Middle frontal gyrus (tissue), 1 donor: ENCODE data around the gene TSPAN4.

Source experiments
- DNase-seq: peaks from one replicate; pipeline ENCODE4 v3.0.0-alpha.2; 2015; ENCODE audit warnings: low spot score; ENCODE audit errors: extremely low spot score

TSPAN4 gene

GRCh38 chr11:823441-824291, 19.0 kb upstream of the TSPAN4 start:
- no peak for DNase-seq

- peak; percentile 33 for DNase-seq
Observed at GRCh38 chr11:824292-824880, 18.3 kb upstream of the TSPAN4 start.

- no peak for DNase-seq
Observed at GRCh38 chr11:824942-825341, 17.7 kb upstream of the TSPAN4 start.

GRCh38 chr11:825366-826226, 17.1 kb upstream of the TSPAN4 start:
- no peak for DNase-seq

GRCh38 chr11:826227-826621, 16.4 kb upstream of the TSPAN4 start:
- DNase-seq = no peak

- DNase-seq = no peak
Observed at GRCh38 chr11:826836-827145, 15.9 kb upstream of the TSPAN4 start.

GRCh38 chr11:827146-827896, 15.3 kb upstream of the TSPAN4 start:
- DNase-seq = no peak

GRCh38 chr11:827897-828192, 14.8 kb upstream of the TSPAN4 start, which contains the start of gene CRACR2B:
CRACR2B (plus strand) TSS chr11:827919; CDS start chr11:828608, 689 bp downstream.
- DNase-seq = no peak

GRCh38 chr11:828506-829175, 14.0 kb upstream of the TSPAN4 start:
- DNase-seq = no peak

GRCh38 chr11:829176-829846, 13.3 kb upstream of the TSPAN4 start:
- DNase-seq = no peak

GRCh38 chr11:829847-830294, 12.8 kb upstream of the TSPAN4 start:
- no peak for DNase-seq

GRCh38 chr11:830295-831117, 12.1 kb upstream of the TSPAN4 start:
- DNase-seq = no peak

- no peak for DNase-seq
Observed at GRCh38 chr11:831118-831864, 11.4 kb upstream of the TSPAN4 start.

GRCh38 chr11:831961-832528, 10.6 kb upstream of the TSPAN4 start:
- DNase-seq = no peak

GRCh38 chr11:832529-833113, 10.0 kb upstream of the TSPAN4 start, which contains the start of gene CD151:
CD151 (plus strand) TSS chr11:832952; CDS start chr11:836070, 3,118 bp downstream.
- DNase-seq = no peak

- no peak for DNase-seq
Observed at GRCh38 chr11:833114-833791, 9.4 kb upstream of the TSPAN4 start.

GRCh38 chr11:833849-834311, 8.8 kb upstream of the TSPAN4 start:
- no peak for DNase-seq
